Measurements from ENCODE around the gene MLH3. TPM values are rescaled to one million over a fixed set of nuclear protein-coding genes. Genes with fewer than 3 reads are reported as not detected.

The MLH3 gene
- total and polyA plus RNA-seq, 2 donors (not counting 3 experiments of a cell fraction or from before 2014, with no cell fraction given), result 4.8 to 16.5 TPM

DNA sequence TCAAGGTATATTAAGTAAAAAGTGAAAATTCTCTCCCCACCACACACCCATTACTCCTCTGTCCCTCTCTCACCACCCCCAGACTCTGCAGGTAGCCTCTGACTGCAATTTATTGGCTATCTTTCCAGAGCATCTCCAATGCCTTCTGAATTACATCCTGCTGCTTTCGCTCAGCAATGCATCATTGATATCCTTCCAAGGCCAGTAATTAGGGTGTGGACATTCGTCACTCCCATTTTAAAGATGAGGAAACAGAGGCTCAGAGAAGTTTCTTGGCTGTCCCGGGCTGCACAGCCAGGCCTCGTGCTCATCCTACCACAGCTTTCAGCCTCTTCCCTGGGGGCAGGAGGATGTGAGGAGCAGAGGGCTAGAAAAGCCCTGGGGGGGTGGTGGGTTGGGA lies 72.2 kb downstream of the MLH3 start:
- Histone ChIP-seq H4K20me1 (replicated peaks; ENCODE audit: control insufficient read depth, extremely low read depth, insufficient read depth, low read length) (no peaks in the 10 kb centered on the region), H3K27ac (ENCODE audit: insufficient read depth, low read depth, low read length) (no peak overlapping the region), H3K9me1 (replicated peaks; ENCODE audit: control insufficient read depth, extremely low read depth, insufficient read depth, low read length) (no peaks in the 10 kb centered on the region), H3K9me3 (replicated peaks; ENCODE audit: control insufficient read depth, insufficient read depth, low read length) (no peaks in the 10 kb centered on the region), H3K4me1 (ENCODE audit: control insufficient read depth, extremely low read depth, insufficient read depth, low read length) (peaks cover 52% of the 10 kb centered on the region), H3K27me3 (ENCODE audit: control insufficient read depth in 2 of 2, insufficient read depth in 2 of 2, low read length in 2 of 2) (no peaks in the 10 kb centered on the region), H3K4me2 (ENCODE audit: insufficient read depth, low read length) (no peak overlapping the region), H3K4me3 (replicated peaks in 1 of 3; ENCODE audit: insufficient read depth in 1 of 3, low read depth in 1 of 3, low read length in 3 of 3) (no peak overlapping the region), H3K36me3 (ENCODE audit: control insufficient read depth in 2 of 2, extremely low read depth in 1 of 2, insufficient read depth in 2 of 2, low read length in 2 of 2) (no peaks in the 10 kb centered on the region), H3K79me2 (ENCODE audit: control insufficient read depth, insufficient read depth, low read length) (no peaks in the 10 kb centered on the region), H3K9ac (replicated peaks; ENCODE audit: extremely low read depth, insufficient read depth, low read length) (no peak overlapping the region), H2AFZ (ENCODE audit: low read depth, low read length) (no peak overlapping the region)
- FAIRE-seq (peak; percentile 54), DNase-seq (ENCODE audit: low read depth, low spot score) (no peak)
- intact Hi-C loops (cut with micrococcal nuclease) (loop anchor here (1.0 kb wide), 1 partner anchor 23 kb away; the partner anchor contains the start of gene EIF2B2), dilution Hi-C loops (cut with MboI; ENCODE audit: extremely low pct_ligation_motif_present, low sequenced_read_pairs) (no loop called here)
- ChIA-PET POLR2A (interaction anchor here (2.6 kb wide), 1 partner anchor 24 kb away, joined by 19 read pairs; the partner anchor contains the start of gene PGF), CTCF (interaction anchor here (0.7 to 3.4 kb wide), 7 partner anchors 9 to 44 kb away, joined by 3 to 20 read pairs (median 4); no protein-coding TSS in a partner anchor)
- BruUV-seq (replicated peaks), result no TSS peak
- TF ChIP-seq JUN (IDR thresholded peaks at IDR 0.05; ENCODE audit: borderline replicate concordance, insufficient read depth, insufficient read length, low read depth) (no peak), MYC (IDR thresholded peaks at IDR 0.05; ENCODE audit: low read depth, low read length) (no peak), CTCF (IDR thresholded peaks at IDR 0.05; ENCODE audit: extremely low read depth in 1 of 2, insufficient read depth in 1 of 2, low read depth in 1 of 2, low read length in 2 of 2) (no peak), GATA2 (IDR thresholded peaks at IDR 0.05; ENCODE audit: insufficient read depth, insufficient read length, low read depth, low read length) (no peak), EZH2 (IDR thresholded peaks at IDR 0.05; ENCODE audit: borderline replicate concordance, low read depth, low read length, severe bottlenecking) (no peak), POLR2A (IDR thresholded peaks at IDR 0.05; ENCODE audit: low read depth, low read length) (no peak), FOS (IDR thresholded peaks at IDR 0.05; ENCODE audit: borderline replicate concordance, insufficient read depth, low read length) (no peak)
- TF ChIP-seq, protein P1, sequence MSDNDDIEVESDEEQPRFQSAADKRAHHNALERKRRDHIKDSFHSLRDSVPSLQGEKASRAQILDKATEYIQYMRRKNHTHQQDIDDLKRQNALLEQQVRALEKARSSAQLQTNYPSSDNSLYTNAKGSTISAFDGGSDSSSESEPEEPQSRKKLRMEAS (IDR thresholded peaks at IDR 0.05; ENCODE audit: insufficient read depth, insufficient read length), result no peak

Measured in endothelial cell of umbilical vein (primary cell).